ENCODE measurements around the gene PLA2G1B. TPM values are rescaled to one million over a fixed set of nuclear protein-coding genes. Genes with fewer than 3 reads are reported as not detected.

PLA2G1B gene
- total and polyA plus RNA-seq, 2 of the 13 experiments (the other 11 are each of a cell fraction or from before 2014, with no cell fraction given), result 0.33 to 1.4 TPM

DNA sequence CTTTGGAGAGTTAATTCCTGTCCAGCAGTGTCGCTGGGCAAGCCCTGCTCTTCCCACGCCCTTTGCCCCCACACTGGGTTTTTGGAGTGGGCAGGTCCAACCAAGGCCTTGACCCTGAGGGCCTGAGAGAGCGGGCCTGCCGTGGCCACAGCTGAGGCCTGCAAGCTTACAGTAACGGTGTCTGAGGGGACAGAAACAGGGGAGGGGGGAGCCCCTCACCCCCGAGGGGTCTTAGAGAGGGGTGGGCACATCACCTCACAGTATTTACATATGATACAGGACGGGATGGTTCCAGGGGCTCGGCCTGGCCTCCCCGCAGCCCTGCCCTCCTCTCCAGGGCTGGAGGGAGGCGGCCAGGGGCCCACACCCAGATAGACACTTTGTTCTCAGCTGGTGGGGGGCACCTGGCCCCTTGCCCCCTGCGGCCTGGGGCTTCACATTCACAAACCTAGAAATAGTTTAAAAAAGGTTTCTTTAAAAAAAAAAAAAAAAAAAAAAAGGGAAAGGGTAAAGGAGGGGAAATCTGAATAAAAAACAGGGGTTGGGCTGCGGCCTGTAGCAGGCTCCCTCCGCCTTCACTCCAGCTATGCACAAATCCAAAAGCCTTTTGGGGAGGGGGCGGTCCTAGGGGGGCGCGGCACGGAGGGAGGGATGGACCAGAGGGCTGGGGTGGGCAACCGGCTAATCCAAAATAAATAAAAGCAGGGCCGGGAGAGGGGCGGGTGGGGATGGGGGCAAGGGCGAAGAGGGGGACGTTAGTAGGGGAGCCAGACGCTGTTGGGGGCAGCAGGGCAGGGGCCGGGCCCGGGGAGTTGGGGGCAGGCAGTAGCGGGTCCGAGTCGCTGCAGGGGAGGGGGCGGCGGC, 14.8 kb upstream of the PLA2G1B start (continued):
- TF ChIP-seq NAIF1 (CRISPR knock-in tag; IDR thresholded peaks at IDR 0.05; ENCODE audit: borderline replicate concordance), result no peak
- no peak for TF ChIP-seq GATAD1 (CRISPR knock-in tag; IDR thresholded peaks at IDR 0.05)
- TF ChIP-seq, protein P1, sequence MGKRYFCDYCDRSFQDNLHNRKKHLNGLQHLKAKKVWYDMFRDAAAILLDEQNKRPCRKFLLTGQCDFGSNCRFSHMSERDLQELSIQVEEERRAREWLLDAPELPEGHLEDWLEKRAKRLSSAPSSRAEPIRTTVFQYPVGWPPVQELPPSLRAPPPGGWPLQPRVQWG (CRISPR knock-in tag; IDR thresholded peaks at IDR 0.05; ENCODE audit: borderline replicate concordance, low read depth), result no peak
- TF ChIP-seq ZNF451 (CRISPR knock-in tag; IDR thresholded peaks at IDR 0.05), result no peak
- TF ChIP-seq ZNF777 (CRISPR knock-in tag; IDR thresholded peaks at IDR 0.05), result no peak
- TF ChIP-seq, protein P2, sequence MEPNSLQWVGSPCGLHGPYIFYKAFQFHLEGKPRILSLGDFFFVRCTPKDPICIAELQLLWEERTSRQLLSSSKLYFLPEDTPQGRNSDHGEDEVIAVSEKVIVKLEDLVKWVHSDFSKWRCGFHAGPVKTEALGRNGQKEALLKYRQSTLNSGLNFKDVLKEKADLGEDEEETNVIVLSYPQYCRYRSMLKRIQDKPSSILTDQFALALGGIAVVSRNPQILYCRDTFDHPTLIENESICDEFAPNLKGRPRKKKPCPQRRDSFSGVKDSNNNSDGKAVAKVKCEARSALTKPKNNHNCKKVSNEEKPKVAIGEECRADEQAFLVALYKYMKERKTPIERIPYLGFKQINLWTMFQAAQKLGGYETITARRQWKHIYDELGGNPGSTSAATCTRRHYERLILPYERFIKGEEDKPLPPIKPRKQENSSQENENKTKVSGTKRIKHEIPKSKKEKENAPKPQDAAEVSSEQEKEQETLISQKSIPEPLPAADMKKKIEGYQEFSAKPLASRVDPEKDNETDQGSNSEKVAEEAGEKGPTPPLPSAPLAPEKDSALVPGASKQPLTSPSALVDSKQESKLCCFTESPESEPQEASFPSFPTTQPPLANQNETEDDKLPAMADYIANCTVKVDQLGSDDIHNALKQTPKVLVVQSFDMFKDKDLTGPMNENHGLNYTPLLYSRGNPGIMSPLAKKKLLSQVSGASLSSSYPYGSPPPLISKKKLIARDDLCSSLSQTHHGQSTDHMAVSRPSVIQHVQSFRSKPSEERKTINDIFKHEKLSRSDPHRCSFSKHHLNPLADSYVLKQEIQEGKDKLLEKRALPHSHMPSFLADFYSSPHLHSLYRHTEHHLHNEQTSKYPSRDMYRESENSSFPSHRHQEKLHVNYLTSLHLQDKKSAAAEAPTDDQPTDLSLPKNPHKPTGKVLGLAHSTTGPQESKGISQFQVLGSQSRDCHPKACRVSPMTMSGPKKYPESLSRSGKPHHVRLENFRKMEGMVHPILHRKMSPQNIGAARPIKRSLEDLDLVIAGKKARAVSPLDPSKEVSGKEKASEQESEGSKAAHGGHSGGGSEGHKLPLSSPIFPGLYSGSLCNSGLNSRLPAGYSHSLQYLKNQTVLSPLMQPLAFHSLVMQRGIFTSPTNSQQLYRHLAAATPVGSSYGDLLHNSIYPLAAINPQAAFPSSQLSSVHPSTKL (CRISPR knock-in tag; IDR thresholded peaks at IDR 0.05), result 0 out of 2 replicates have a peak, but pooled peaks have one; percentile 21
- TF ChIP-seq, protein P3, sequence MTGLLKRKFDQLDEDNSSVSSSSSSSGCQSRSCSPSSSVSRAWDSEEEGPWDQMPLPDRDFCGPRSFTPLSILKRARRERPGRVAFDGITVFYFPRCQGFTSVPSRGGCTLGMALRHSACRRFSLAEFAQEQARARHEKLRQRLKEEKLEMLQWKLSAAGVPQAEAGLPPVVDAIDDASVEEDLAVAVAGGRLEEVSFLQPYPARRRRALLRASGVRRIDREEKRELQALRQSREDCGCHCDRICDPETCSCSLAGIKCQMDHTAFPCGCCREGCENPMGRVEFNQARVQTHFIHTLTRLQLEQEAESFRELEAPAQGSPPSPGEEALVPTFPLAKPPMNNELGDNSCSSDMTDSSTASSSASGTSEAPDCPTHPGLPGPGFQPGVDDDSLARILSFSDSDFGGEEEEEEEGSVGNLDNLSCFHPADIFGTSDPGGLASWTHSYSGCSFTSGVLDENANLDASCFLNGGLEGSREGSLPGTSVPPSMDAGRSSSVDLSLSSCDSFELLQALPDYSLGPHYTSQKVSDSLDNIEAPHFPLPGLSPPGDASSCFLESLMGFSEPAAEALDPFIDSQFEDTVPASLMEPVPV (CRISPR knock-in tag; IDR thresholded peaks at IDR 0.05), result no peak
- no peak for TF ChIP-seq MAZ (IDR thresholded peaks at IDR 0.05; ENCODE audit: borderline replicate concordance, low read depth, low read length)
- 0 out of 2 replicates have a peak, but pooled peaks have one; percentile 26 for TF ChIP-seq MAZ (CRISPR knock-in tag; IDR thresholded peaks at IDR 0.05; ENCODE audit: low read depth)
- TF ChIP-seq, protein P4, sequence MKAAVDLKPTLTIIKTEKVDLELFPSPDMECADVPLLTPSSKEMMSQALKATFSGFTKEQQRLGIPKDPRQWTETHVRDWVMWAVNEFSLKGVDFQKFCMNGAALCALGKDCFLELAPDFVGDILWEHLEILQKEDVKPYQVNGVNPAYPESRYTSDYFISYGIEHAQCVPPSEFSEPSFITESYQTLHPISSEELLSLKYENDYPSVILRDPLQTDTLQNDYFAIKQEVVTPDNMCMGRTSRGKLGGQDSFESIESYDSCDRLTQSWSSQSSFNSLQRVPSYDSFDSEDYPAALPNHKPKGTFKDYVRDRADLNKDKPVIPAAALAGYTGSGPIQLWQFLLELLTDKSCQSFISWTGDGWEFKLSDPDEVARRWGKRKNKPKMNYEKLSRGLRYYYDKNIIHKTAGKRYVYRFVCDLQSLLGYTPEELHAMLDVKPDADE (CRISPR knock-in tag; IDR thresholded peaks at IDR 0.05), result no peak
- TF ChIP-seq, protein P5, sequence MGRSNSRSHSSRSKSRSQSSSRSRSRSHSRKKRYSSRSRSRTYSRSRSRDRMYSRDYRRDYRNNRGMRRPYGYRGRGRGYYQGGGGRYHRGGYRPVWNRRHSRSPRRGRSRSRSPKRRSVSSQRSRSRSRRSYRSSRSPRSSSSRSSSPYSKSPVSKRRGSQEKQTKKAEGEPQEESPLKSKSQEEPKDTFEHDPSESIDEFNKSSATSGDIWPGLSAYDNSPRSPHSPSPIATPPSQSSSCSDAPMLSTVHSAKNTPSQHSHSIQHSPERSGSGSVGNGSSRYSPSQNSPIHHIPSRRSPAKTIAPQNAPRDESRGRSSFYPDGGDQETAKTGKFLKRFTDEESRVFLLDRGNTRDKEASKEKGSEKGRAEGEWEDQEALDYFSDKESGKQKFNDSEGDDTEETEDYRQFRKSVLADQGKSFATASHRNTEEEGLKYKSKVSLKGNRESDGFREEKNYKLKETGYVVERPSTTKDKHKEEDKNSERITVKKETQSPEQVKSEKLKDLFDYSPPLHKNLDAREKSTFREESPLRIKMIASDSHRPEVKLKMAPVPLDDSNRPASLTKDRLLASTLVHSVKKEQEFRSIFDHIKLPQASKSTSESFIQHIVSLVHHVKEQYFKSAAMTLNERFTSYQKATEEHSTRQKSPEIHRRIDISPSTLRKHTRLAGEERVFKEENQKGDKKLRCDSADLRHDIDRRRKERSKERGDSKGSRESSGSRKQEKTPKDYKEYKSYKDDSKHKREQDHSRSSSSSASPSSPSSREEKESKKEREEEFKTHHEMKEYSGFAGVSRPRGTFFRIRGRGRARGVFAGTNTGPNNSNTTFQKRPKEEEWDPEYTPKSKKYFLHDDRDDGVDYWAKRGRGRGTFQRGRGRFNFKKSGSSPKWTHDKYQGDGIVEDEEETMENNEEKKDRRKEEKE (IDR thresholded peaks at IDR 0.05), result no peak
